Trophoblast cell (in vitro differentiated cells and primary cell): ENCODE data around the gene TRMT112. TPM values are rescaled to one million over a fixed set of nuclear protein-coding genes. Genes with fewer than 3 reads are reported as not detected.
A peak's percentile ranks its signal among the peaks of the same experiment; 100 is the strongest.

ENCODE experiments used
- DNase-seq, 2 donors: peaks; one replicate each; pipeline ENCODE4 v3.0.0-alpha.2; 2016
- H2AFZ ChIP-seq: 2 replicates; pipeline ENCODE4 v1.6.1; 2013; ENCODE audit warnings: low read length, moderate library complexity, mild to moderate bottlenecking; ENCODE audit not compliant: insufficient read depth, poor library complexity
- H2AK5ac ChIP-seq: 2 replicates; pipeline ENCODE4 v1.6.1; 2013; ENCODE audit warnings: mild to moderate bottlenecking, low read length
- H2BK120ac ChIP-seq: 2 replicates; pipeline ENCODE4 v1.6.1; 2013; ENCODE audit warnings: low read length, mild to moderate bottlenecking, moderate library complexity; ENCODE audit not compliant: insufficient read depth, poor library complexity
- H2BK12ac ChIP-seq: 2 replicates; pipeline ENCODE4 v1.6.1; 2013; ENCODE audit warnings: mild to moderate bottlenecking, low read length, moderate library complexity
- H2BK5ac ChIP-seq: 2 replicates; pipeline ENCODE4 v1.6.1; 2013; ENCODE audit warnings: low read length, low read depth, moderate library complexity, mild to moderate bottlenecking; ENCODE audit not compliant: poor library complexity
- H3K14ac ChIP-seq: 2 replicates; pipeline ENCODE4 v1.6.1; 2013; ENCODE audit warnings: mild to moderate bottlenecking, low read length
- H3K18ac ChIP-seq: 2 replicates; pipeline ENCODE4 v1.6.1; 2013; ENCODE audit warnings: mild to moderate bottlenecking, low read length
- H3K23ac ChIP-seq: 2 replicates; pipeline ENCODE4 v1.6.1; 2013; ENCODE audit warnings: low read length
- H3K27ac ChIP-seq: 2 replicates; pipeline ENCODE4 v1.5.1; 2013; ENCODE audit warnings: low read depth, mild to moderate bottlenecking, inconsistent platforms, low read length, moderate library complexity
- H3K27me3 ChIP-seq: 2 replicates; pipeline ENCODE4 v1.6.1; 2013; ENCODE audit warnings: inconsistent platforms, mild to moderate bottlenecking, low read length, moderate library complexity; ENCODE audit not compliant: insufficient read depth
- H3K36me3 ChIP-seq, 2 experiments: 1 replicate in 1 of 2; 2 replicates in 1 of 2; pipeline ENCODE4 v1.6.1; 2013; ENCODE audit warnings: low read length in 2 of 2, mild to moderate bottlenecking in 2 of 2, moderate library complexity in 1 of 2; ENCODE audit not compliant: insufficient read depth in 2 of 2, control insufficient read depth in 1 of 2
- H3K4ac ChIP-seq: 2 replicates; pipeline ENCODE4 v1.6.1; 2013; ENCODE audit warnings: low read depth, mild to moderate bottlenecking, low read length, moderate library complexity
- H3K4me1 ChIP-seq, 2 experiments: 1 replicate in 1 of 2; 2 replicates in 1 of 2; pipeline ENCODE4 v1.6.1; 2013; ENCODE audit warnings: low read length in 2 of 2, mild to moderate bottlenecking in 2 of 2, moderate library complexity in 1 of 2; ENCODE audit not compliant: insufficient read depth in 2 of 2, control insufficient read depth in 1 of 2
- H3K4me2 ChIP-seq: 2 replicates; pipeline ENCODE4 v1.6.1; 2013; ENCODE audit warnings: inconsistent platforms, mild to moderate bottlenecking, low read length, moderate library complexity
- H3K4me3 ChIP-seq: 2 replicates; pipeline ENCODE4 v1.5.1; 2013; ENCODE audit warnings: mild to moderate bottlenecking, low read depth, low read length, inconsistent platforms
- H3K79me1 ChIP-seq: one replicate; pipeline ENCODE4 v1.6.1; 2013; ENCODE audit warnings: low read length
- H3K79me2 ChIP-seq: 2 replicates; pipeline ENCODE4 v1.6.1; 2013; ENCODE audit warnings: low read length, mild to moderate bottlenecking; ENCODE audit not compliant: control insufficient read depth, insufficient read depth, poor library complexity
- H3K9ac ChIP-seq: 2 replicates; pipeline ENCODE4 v1.6.1; 2013; ENCODE audit warnings: mild to moderate bottlenecking, low read length
- H3K9me3 ChIP-seq: 2 replicates; pipeline ENCODE4 v1.6.1; 2013; ENCODE audit warnings: low read depth, mild to moderate bottlenecking, control low read depth, inconsistent platforms, low read length; ENCODE audit not compliant: insufficient read depth
- H4K12ac ChIP-seq: 2 replicates; pipeline ENCODE4 v1.6.1; 2013; ENCODE audit warnings: low read depth, mild to moderate bottlenecking, low read length, moderate library complexity
- H4K8ac ChIP-seq: 2 replicates; pipeline ENCODE4 v1.6.1; 2013; ENCODE audit warnings: low read depth, mild to moderate bottlenecking, low read length, moderate library complexity
- H4K91ac ChIP-seq: one replicate; pipeline ENCODE4 v1.6.1; 2013; ENCODE audit warnings: low read depth, mild to moderate bottlenecking, low read length, moderate library complexity
- WGBS: extraction: QIAGEN DNeasy Blood & Tissue Kit; methylation state at CpG from one replicate; pipeline ENCODE4 v1.1.7; 2013; ENCODE audit warnings: missing lambda C conversion rate; ENCODE audit not compliant: insufficient read length, insufficient coverage; ENCODE audit errors: extremely low coverage; 5-methylcytosine and 5-hydroxymethylcytosine counted together
- polyA plus RNA-seq: library from polyadenylated mRNA; stranded (reverse); fragments of 200-250 nt; gene quantifications from 2 replicates; pipeline ENCODE4 v1.2.3, GENCODE V29; 2013

The TRMT112 gene
- 311 and 320 TPM in 2 replicates for polyA plus RNA-seq

GRCh38 chr11:64317325-64317960, at the start of gene TRMT112:
TSS of gene TRMT112 (minus strand) at chr11:64317559. CDS start at chr11:64317526, 33 bp downstream.
- Histone ChIP-seq H3K4me3 (peak within 1 kb of the TSS; percentile 86), H4K91ac (peak within 1 kb of the TSS; percentile 97), H3K4me1 (peaks cover 5 to 11% of the 10 kb centered on the region in 2 experiments), H3K36me3 (peaks cover 51 to 54% of the 10 kb centered on the region in 2 experiments), H3K27ac (peak within 1 kb of the TSS; percentile 97), H3K79me1 (peaks cover 16% of the 10 kb centered on the region), H2BK12ac (peak within 1 kb of the TSS; percentile 29), H2BK5ac (peak within 1 kb of the TSS; percentile 85), H2BK120ac (peak within 1 kb of the TSS; percentile 84), H3K9me3 (peaks cover 2% of the 10 kb centered on the region), H3K14ac (peak within 1 kb of the TSS; percentile 94), H3K18ac (peak within 1 kb of the TSS; percentile 94), H2AFZ (peak within 1 kb of the TSS; percentile 71), H3K4me2 (peak within 1 kb of the TSS; percentile 93), H3K23ac (no peak within 1 kb of the TSS), H3K27me3 (no peaks in the 10 kb centered on the region), H3K9ac (peak within 1 kb of the TSS; percentile 85), H4K8ac (peak within 1 kb of the TSS; percentile 95), H2AK5ac (peak within 1 kb of the TSS; percentile 91), H3K4ac (peak within 1 kb of the TSS; percentile 90), H3K79me2 (peaks cover 9% of the 10 kb centered on the region), H4K12ac (peak within 1 kb of the TSS; percentile 89)
- no CpG with 5 or more reads among the region's 43 CpGs for WGBS
- DNase-seq: peak; percentile 99

- peak; percentile 73 to 88 for DNase-seq
- H2BK5ac ChIP-seq: no peak overlapping the region
- peaks cover 63 to 73% of the 10 kb centered on the region in 2 experiments for H3K36me3 ChIP-seq
- H2BK120ac ChIP-seq: no peak overlapping the region
- peaks cover 4% of the 10 kb centered on the region in 2 experiments for H3K4me1 ChIP-seq
- H3K4me2 ChIP-seq: no peak overlapping the region
- H2AFZ ChIP-seq: no peak overlapping the region
- H3K9ac ChIP-seq: no peak overlapping the region
- H3K27ac ChIP-seq: no peak overlapping the region
- H2AK5ac ChIP-seq: no peak overlapping the region
- no peak overlapping the region for H3K4ac ChIP-seq
- H3K4me3 ChIP-seq: no peak overlapping the region
- no peak overlapping the region for H3K23ac ChIP-seq
- H4K12ac ChIP-seq: no peak overlapping the region
- H3K79me2 ChIP-seq: no peaks in the 10 kb centered on the region
- no CpG with 5 or more reads among the region's 1 CpG for WGBS
- H2BK12ac ChIP-seq: no peak overlapping the region
- no peak overlapping the region for H3K14ac ChIP-seq
- no peak overlapping the region for H4K8ac ChIP-seq
- H3K27me3 ChIP-seq: no peaks in the 10 kb centered on the region
- peaks cover 2% of the 10 kb centered on the region for H3K9me3 ChIP-seq
- H3K18ac ChIP-seq: no peak overlapping the region
- no peak overlapping the region for H4K91ac ChIP-seq
- H3K79me1 ChIP-seq: no peaks in the 10 kb centered on the region
These were observed 49.4 kb upstream of the TRMT112 start for GRCh38 chr11:64366751-64367150.

- no peak for DNase-seq
- no CpG with 5 or more reads among the region's 4 CpGs for WGBS
- H3K4me1 ChIP-seq: peaks cover 10 to 12% of the 10 kb centered on the region in 2 experiments
- no peak overlapping the region for H3K18ac ChIP-seq
- H3K79me1 ChIP-seq: no peaks in the 10 kb centered on the region
- no peak overlapping the region for H3K14ac ChIP-seq
- no peak overlapping the region for H2BK120ac ChIP-seq
- H3K9me3 ChIP-seq: peaks cover 2% of the 10 kb centered on the region
- no peak overlapping the region for H4K12ac ChIP-seq
- H3K23ac ChIP-seq: no peak overlapping the region
- no peaks in the 10 kb centered on the region for H3K79me2 ChIP-seq
- H3K9ac ChIP-seq: no peak overlapping the region
- H4K8ac ChIP-seq: no peak overlapping the region
- H2AFZ ChIP-seq: no peak overlapping the region
- peaks cover 62 to 74% of the 10 kb centered on the region in 2 experiments for H3K36me3 ChIP-seq
- H2BK12ac ChIP-seq: no peak overlapping the region
- no peak overlapping the region for H4K91ac ChIP-seq
- no peak overlapping the region for H3K4me3 ChIP-seq
- H3K27ac ChIP-seq: no peak overlapping the region
- no peak overlapping the region for H3K4me2 ChIP-seq
- no peak overlapping the region for H2AK5ac ChIP-seq
- H3K4ac ChIP-seq: no peak overlapping the region
- no peaks in the 10 kb centered on the region for H3K27me3 ChIP-seq
- H2BK5ac ChIP-seq: no peak overlapping the region
These were observed 47.6 kb upstream of the TRMT112 start for GRCh38 chr11:64364911-64365310.

GRCh38 chr11:64364435-64364834, 47.1 kb upstream of the TRMT112 start:
- Histone ChIP-seq H4K8ac (no peak overlapping the region), H3K79me1 (peaks cover 1% of the 10 kb centered on the region), H3K79me2 (peaks cover 2% of the 10 kb centered on the region), H2BK120ac (no peak overlapping the region), H3K9ac (no peak overlapping the region), H4K12ac (no peak overlapping the region), H3K4me3 (no peak overlapping the region), H3K23ac (no peak overlapping the region), H3K14ac (no peak overlapping the region), H2BK12ac (no peak overlapping the region), H4K91ac (no peak overlapping the region), H2AFZ (no peak overlapping the region), H3K4ac (no peak overlapping the region), H3K27ac (no peak overlapping the region), H2BK5ac (no peak overlapping the region), H3K27me3 (no peaks in the 10 kb centered on the region), H3K4me1 (peaks cover 15 to 17% of the 10 kb centered on the region in 2 experiments), H3K4me2 (no peak overlapping the region), H3K18ac (no peak overlapping the region), H3K36me3 (peaks cover 57 to 69% of the 10 kb centered on the region in 2 experiments), H3K9me3 (peaks cover 2% of the 10 kb centered on the region), H2AK5ac (no peak overlapping the region)
- DNase-seq: no peak
- no CpG with 5 or more reads among the region's 6 CpGs for WGBS
